Ascending aorta (tissue), 2 donors: ENCODE data around the gene TCF15. TPM values are rescaled to one million over a fixed set of nuclear protein-coding genes. Genes with fewer than 3 reads are reported as not detected.
A peak's percentile ranks its signal among the peaks of the same experiment; 100 is the strongest.

ENCODE experiments used
- DNase-seq, 2 donors: peaks; one replicate each; pipeline ENCODE4 v3.0.0-alpha.2; 2019; ENCODE audit warnings: low spot score in 2 of 2
- H3K27ac ChIP-seq, 2 donors: fragments of 200-600 bp; sonication (generic); one replicate each; pipeline ENCODE4 v1.5.1; 2016 to 2017; ENCODE audit warnings: mild to moderate bottlenecking in 1 of 2
- H3K27me3 ChIP-seq: fragments of 200-600 bp; sonication (generic); one replicate; pipeline ENCODE4 v1.5.1; 2017
- H3K36me3 ChIP-seq, 2 donors: fragments of 200-600 bp; sonication (generic); one replicate each; pipeline ENCODE4 v1.5.1; 2016
- H3K4me1 ChIP-seq, 2 donors: fragments of 200-600 bp; sonication (generic); one replicate each; pipeline ENCODE4 v1.5.1; 2016 to 2017; ENCODE audit warnings: mild to moderate bottlenecking in 1 of 2
- H3K4me3 ChIP-seq, 2 donors: fragments of 200-600 bp; sonication (generic); one replicate each; pipeline ENCODE4 v1.5.1; 2016 to 2017; ENCODE audit warnings: mild to moderate bottlenecking in 1 of 2
- H3K9me3 ChIP-seq, 2 donors: fragments of 200-600 bp; sonication (generic); one replicate each; pipeline ENCODE4 v1.5.1; 2016
- intact Hi-C: fragments of 100-400 bp; cut with DNase I; formaldehyde crosslinking; loops from one replicate; pipeline ENCODE4 v1.15.1; 2023
- total RNA-seq: library from RNA; depleted of rRNA; stranded (reverse); fragments of >200 nt; gene quantifications from one replicate; pipeline ENCODE4 v1.1.0, GENCODE V29; 2016
- TF ChIP-seq, protein P1 (sequence below), 3 experiments: fragments of 200-600 bp in 2 of 3; fragments of 450-650 bp in 1 of 3; sonication (generic) in 2 of 3; IDR thresholded peaks; one replicate each; pipeline ENCODE4 v1.5.1; 2016 to 2019; ENCODE audit warnings: antibody characterized with exemption in 3 of 3, mild to moderate bottlenecking in 1 of 3, moderate library complexity in 1 of 3

Gene TCF15
- total RNA-seq, 1 donor from 2014 or later: 8.3 TPM

- Histone ChIP-seq H3K27me3 (no peaks in the 10 kb centered on the region), H3K27ac (no peak overlapping the region), H3K9me3 (no peaks in the 10 kb centered on the region), H3K4me1 (no peaks in the 10 kb centered on the region), H3K36me3 (no peaks in the 10 kb centered on the region), H3K4me3 (no peak overlapping the region)
- intact Hi-C loops: no loop called here
- DNase-seq: no peak
- TF ChIP-seq, protein P1, sequence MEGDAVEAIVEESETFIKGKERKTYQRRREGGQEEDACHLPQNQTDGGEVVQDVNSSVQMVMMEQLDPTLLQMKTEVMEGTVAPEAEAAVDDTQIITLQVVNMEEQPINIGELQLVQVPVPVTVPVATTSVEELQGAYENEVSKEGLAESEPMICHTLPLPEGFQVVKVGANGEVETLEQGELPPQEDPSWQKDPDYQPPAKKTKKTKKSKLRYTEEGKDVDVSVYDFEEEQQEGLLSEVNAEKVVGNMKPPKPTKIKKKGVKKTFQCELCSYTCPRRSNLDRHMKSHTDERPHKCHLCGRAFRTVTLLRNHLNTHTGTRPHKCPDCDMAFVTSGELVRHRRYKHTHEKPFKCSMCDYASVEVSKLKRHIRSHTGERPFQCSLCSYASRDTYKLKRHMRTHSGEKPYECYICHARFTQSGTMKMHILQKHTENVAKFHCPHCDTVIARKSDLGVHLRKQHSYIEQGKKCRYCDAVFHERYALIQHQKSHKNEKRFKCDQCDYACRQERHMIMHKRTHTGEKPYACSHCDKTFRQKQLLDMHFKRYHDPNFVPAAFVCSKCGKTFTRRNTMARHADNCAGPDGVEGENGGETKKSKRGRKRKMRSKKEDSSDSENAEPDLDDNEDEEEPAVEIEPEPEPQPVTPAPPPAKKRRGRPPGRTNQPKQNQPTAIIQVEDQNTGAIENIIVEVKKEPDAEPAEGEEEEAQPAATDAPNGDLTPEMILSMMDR (IDR thresholded peaks at IDR 0.05): no peak
Observed at GRCh38 chr20:617934-618690, 8.0 kb upstream of the TCF15 start.

DNA sequence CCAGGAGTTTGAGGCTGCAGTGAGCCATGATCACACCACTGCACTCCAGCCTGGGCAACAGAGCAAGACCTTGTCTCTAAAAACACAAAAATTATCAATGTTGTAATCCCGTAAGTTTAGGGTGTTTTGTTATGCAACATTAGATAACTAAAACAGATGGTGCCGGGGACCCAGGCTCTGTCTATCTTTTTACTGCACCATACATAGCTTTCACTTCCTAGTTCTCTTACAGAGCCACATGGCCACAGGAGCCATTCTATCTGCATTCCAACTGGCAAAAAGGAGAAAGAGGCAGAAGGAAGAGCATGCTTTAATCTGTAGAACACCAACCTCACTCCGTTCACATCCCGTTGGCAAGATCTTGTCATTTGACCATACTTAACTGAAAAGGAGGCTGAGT, 5.4 kb upstream of the TCF15 start:
- H3K4me3 ChIP-seq: no peak overlapping the region
- TF ChIP-seq, protein P1 (IDR thresholded peaks at IDR 0.05): no peak
- H3K27me3 ChIP-seq: no peaks in the 10 kb centered on the region
- no peaks in the 10 kb centered on the region for H3K4me1 ChIP-seq
- no peak for DNase-seq
- no peaks in the 10 kb centered on the region for H3K36me3 ChIP-seq
- no peak overlapping the region for H3K27ac ChIP-seq
- H3K9me3 ChIP-seq: no peaks in the 10 kb centered on the region
- intact Hi-C loops: no loop called here

GRCh38 chr20:611843-612185, 1.7 kb upstream of the TCF15 start:
- intact Hi-C loops: no loop called here
- TF ChIP-seq, protein P1 (IDR thresholded peaks at IDR 0.05): no peak
- Histone ChIP-seq H3K27ac (no peak overlapping the region), H3K27me3 (no peaks in the 10 kb centered on the region), H3K36me3 (no peaks in the 10 kb centered on the region), H3K4me3 (no peak overlapping the region), H3K4me1 (no peaks in the 10 kb centered on the region), H3K9me3 (no peaks in the 10 kb centered on the region)
- no peak for DNase-seq

DNA sequence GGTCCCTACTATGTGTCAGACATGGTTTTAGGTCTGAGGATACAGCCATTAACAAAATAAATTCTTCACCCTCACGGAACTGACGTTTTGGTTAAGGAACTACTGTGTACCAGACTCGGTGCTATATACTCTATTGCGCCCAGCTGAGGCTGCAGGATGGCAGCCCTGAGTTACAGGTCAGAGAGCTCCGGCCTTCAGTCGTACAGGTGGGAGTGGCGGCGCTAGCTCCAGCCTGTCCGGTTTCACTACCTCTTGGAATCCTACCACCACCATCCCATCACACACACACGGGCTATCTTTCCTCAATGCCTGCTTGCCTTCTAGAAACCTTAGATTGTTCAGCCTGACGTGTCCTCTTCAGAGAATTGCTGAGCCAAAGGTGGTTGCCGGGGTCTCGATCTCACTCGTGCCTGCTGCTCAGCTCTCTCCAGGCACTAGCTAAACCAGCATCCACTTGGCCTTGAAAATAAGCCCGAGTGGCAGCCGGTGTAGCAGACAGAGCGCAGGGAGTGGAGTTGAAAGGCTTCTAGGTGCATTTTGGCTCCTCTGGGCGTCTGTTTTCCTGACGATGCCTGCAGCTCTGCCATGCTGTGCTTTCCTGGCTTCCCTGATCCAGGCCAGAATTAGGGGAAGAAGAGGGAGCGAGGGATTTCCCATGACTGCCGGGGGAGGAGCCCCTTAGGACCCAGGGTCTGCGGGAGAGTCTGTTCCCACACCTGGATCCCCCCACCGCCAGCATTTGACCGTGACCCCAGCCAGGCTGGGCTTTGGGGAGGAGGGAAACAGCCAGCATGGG, 1.1 kb upstream of the TCF15 start:
- Histone ChIP-seq H3K36me3 (no peaks in the 10 kb centered on the region), H3K4me3 (no peak overlapping the region), H3K27me3 (no peaks in the 10 kb centered on the region), H3K27ac (no peak overlapping the region), H3K9me3 (no peaks in the 10 kb centered on the region), H3K4me1 (no peaks in the 10 kb centered on the region)
- TF ChIP-seq, protein P1 (IDR thresholded peaks at IDR 0.05): no peak
- intact Hi-C loops: no loop called here
- no peak for DNase-seq

GRCh38 chr20:609371-609964, 641 bp downstream of the TCF15 start:
- TF ChIP-seq, protein P1 (IDR thresholded peaks at IDR 0.05): no peak
- no peak overlapping the region for H3K27ac ChIP-seq
- intact Hi-C loops: no loop called here
- peak overlapping the region in 1 of 2 donors; percentile 36 for H3K4me3 ChIP-seq
- H3K27me3 ChIP-seq: no peaks in the 10 kb centered on the region
- H3K4me1 ChIP-seq: no peaks in the 10 kb centered on the region
- H3K9me3 ChIP-seq: no peaks in the 10 kb centered on the region
- no peaks in the 10 kb centered on the region for H3K36me3 ChIP-seq
- no peak for DNase-seq
